ENCODE results near the gene PIGU.

- no peak for TF ChIP-seq ZNF366 (tag by site-specific recombination; conservative IDR thresholded peaks at IDR 0.05)
- TF ChIP-seq CTCF (tag by site-specific recombination; IDR thresholded peaks at IDR 0.05): peak; percentile 37
- no peak for TF ChIP-seq ZNF530 (tag by site-specific recombination; IDR thresholded peaks at IDR 0.05; ENCODE audit: low read depth)
- TF ChIP-seq ZFP41 (tag by site-specific recombination; IDR thresholded peaks at IDR 0.05; ENCODE audit: borderline replicate concordance): no peak
- TF ChIP-seq ZNF704 (tag by site-specific recombination; IDR thresholded peaks at IDR 0.05): no peak
Measured at GRCh38 chr20:34705397-34706301, 28.8 kb upstream of the PIGU start.

Data from HEK293 (cell line).